ENCODE results near the gene UNC93A. TPM values are rescaled to one million over a fixed set of nuclear protein-coding genes. Genes with fewer than 3 reads are reported as not detected.
A peak's percentile ranks its signal among the peaks of the same experiment; 100 is the strongest.

UNC93A gene
- total RNA-seq, 1 donor, result not detected

- Histone ChIP-seq H4K20me1 (ENCODE audit: insufficient read depth, low read length) (no peaks in the 10 kb centered on the region), H3K27me3 (ENCODE audit: insufficient read depth, low read length) (no peaks in the 10 kb centered on the region), H3K9me3 (ENCODE audit: low read depth, low read length) (peaks cover 3% of the 10 kb centered on the region), H3K4me1 (ENCODE audit: insufficient read depth, low read length) (no peaks in the 10 kb centered on the region), H3K36me3 (ENCODE audit: insufficient read depth, low read length) (no peaks in the 10 kb centered on the region), H3K27ac (ENCODE audit: low read depth, low read length) (no peak overlapping the region), H2AFZ (ENCODE audit: low read length) (no peak overlapping the region), H3K79me2 (ENCODE audit: insufficient read depth, low read length) (no peaks in the 10 kb centered on the region), H3K4me3 (ENCODE audit: insufficient read depth, low read length) (no peak overlapping the region), H3K4me2 (ENCODE audit: insufficient read depth, low read length) (no peak overlapping the region)
- TF ChIP-seq CTCF (IDR thresholded peaks at IDR 0.05; ENCODE audit: extremely low read depth, low read depth, low read length), result no peak
- DNase-seq (ENCODE audit: insufficient read length, low spot score, missing footprints), result no peak
These were observed 47.5 kb downstream of the UNC93A start for GRCh38 chr6:167338541-167339117.

GRCh38 chr6:167341038-167341583 lies 50.0 kb downstream of the UNC93A start:
- H3K27ac ChIP-seq (ENCODE audit: low read depth, low read length), result no peak overlapping the region
- H3K9me3 ChIP-seq (ENCODE audit: low read depth, low read length), result peaks cover 3% of the 10 kb centered on the region
- H3K27me3 ChIP-seq (ENCODE audit: insufficient read depth, low read length), result no peaks in the 10 kb centered on the region
- H3K4me1 ChIP-seq (ENCODE audit: insufficient read depth, low read length), result no peaks in the 10 kb centered on the region
- no peak overlapping the region for H2AFZ ChIP-seq (ENCODE audit: low read length)
- H3K79me2 ChIP-seq (ENCODE audit: insufficient read depth, low read length), result no peaks in the 10 kb centered on the region
- no peak overlapping the region for H3K4me3 ChIP-seq (ENCODE audit: insufficient read depth, low read length)
- DNase-seq (ENCODE audit: insufficient read length, low spot score, missing footprints), result no peak
- no peaks in the 10 kb centered on the region for H3K36me3 ChIP-seq (ENCODE audit: insufficient read depth, low read length)
- H3K4me2 ChIP-seq (ENCODE audit: insufficient read depth, low read length), result no peak overlapping the region
- no peaks in the 10 kb centered on the region for H4K20me1 ChIP-seq (ENCODE audit: insufficient read depth, low read length)
- no peak for TF ChIP-seq CTCF (IDR thresholded peaks at IDR 0.05; ENCODE audit: extremely low read depth, low read depth, low read length)

GRCh38 chr6:167341665-167342655 lies 50.8 kb downstream of the UNC93A start:
- H3K9me3 ChIP-seq (ENCODE audit: low read depth, low read length), result peaks cover 3% of the 10 kb centered on the region
- no peaks in the 10 kb centered on the region for H3K36me3 ChIP-seq (ENCODE audit: insufficient read depth, low read length)
- peak; percentile 26 for DNase-seq (ENCODE audit: insufficient read length, low spot score, missing footprints)
- no peak overlapping the region for H3K27ac ChIP-seq (ENCODE audit: low read depth, low read length)
- no peak overlapping the region for H3K4me2 ChIP-seq (ENCODE audit: insufficient read depth, low read length)
- TF ChIP-seq CTCF (IDR thresholded peaks at IDR 0.05; ENCODE audit: extremely low read depth, low read depth, low read length), result no peak
- no peak overlapping the region for H3K4me3 ChIP-seq (ENCODE audit: insufficient read depth, low read length)
- no peaks in the 10 kb centered on the region for H3K27me3 ChIP-seq (ENCODE audit: insufficient read depth, low read length)
- no peaks in the 10 kb centered on the region for H3K79me2 ChIP-seq (ENCODE audit: insufficient read depth, low read length)
- no peaks in the 10 kb centered on the region for H3K4me1 ChIP-seq (ENCODE audit: insufficient read depth, low read length)
- H2AFZ ChIP-seq (ENCODE audit: low read length), result no peak overlapping the region
- H4K20me1 ChIP-seq (ENCODE audit: insufficient read depth, low read length), result no peaks in the 10 kb centered on the region
